ENCODE measurements around the gene MAMSTR. TPM values are rescaled to one million over a fixed set of nuclear protein-coding genes. Genes with fewer than 3 reads are reported as not detected.
"Not testable (repeated sequence)": the region's sequence is repeated elsewhere in the genome, so short reads cannot be mapped to it uniquely, and the experiment has no call there.

The MAMSTR gene
- total and polyA plus RNA-seq, 12 donors = 1.9 to 7.5 (median 3.4) TPM

DNA sequence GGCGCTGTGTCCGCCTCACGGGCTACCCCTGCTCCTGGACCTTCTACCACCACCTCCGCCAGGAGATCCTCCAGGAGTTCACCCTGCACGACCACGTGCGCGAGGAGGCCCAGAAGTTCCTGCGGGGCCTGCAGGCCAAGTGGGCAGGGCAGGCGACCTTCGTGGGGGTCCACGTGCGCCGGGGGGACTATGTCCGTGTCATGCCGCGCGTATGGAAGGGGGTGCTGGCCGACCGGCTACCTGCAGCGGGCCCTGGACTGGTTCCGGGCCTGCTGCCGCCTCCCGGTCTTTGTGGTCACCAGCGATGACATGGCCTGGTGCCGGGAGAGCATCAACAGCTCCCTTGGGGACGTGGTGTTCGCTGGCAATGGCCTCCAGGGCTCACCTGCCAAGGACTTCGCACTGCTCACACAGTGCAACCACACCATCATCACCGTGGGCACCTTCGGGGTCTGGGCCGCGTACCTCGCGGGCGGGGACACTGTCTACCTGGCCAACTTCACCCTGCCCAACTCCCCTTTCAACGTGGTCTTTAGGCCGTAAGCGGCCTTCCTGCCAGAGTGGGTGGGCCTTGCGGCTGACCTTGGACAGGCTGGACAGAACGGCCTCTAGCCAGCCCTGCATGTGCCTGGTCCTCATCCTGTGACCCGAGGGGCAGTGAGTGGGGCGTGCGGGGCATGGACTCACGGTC, 38.9 kb downstream of the MAMSTR start:
- Histone ChIP-seq H3K9me3 (no peaks in the 10 kb centered on the region), H3K36me3 (no peaks in the 10 kb centered on the region), H3K4me3 (no peak overlapping the region), H3K4me1 (peaks cover 0 to 2% (median 2%) of the 10 kb centered on the region in 9 donors), H3K27ac (no peak overlapping the region), H3K27me3 (no peaks in the 10 kb centered on the region)
- DNase-seq (no peak), ATAC-seq (no peak)
- 92 to 93% methylated on average over 42 to 45 of the region's 45 CpGs for WGBS, 2 donors
- TF ChIP-seq, protein P1, sequence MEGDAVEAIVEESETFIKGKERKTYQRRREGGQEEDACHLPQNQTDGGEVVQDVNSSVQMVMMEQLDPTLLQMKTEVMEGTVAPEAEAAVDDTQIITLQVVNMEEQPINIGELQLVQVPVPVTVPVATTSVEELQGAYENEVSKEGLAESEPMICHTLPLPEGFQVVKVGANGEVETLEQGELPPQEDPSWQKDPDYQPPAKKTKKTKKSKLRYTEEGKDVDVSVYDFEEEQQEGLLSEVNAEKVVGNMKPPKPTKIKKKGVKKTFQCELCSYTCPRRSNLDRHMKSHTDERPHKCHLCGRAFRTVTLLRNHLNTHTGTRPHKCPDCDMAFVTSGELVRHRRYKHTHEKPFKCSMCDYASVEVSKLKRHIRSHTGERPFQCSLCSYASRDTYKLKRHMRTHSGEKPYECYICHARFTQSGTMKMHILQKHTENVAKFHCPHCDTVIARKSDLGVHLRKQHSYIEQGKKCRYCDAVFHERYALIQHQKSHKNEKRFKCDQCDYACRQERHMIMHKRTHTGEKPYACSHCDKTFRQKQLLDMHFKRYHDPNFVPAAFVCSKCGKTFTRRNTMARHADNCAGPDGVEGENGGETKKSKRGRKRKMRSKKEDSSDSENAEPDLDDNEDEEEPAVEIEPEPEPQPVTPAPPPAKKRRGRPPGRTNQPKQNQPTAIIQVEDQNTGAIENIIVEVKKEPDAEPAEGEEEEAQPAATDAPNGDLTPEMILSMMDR (IDR thresholded peaks at IDR 0.05) = no peak
- intact Hi-C loops (cut with DNase I) = no loop called here

GRCh38 chr19:48680006-48680405, 39.5 kb downstream of the MAMSTR start:
- H3K36me3 ChIP-seq; H3K4me1 ChIP-seq; H3K9me3 ChIP-seq; H3K27me3 ChIP-seq; DNase-seq; ATAC-seq; H3K27ac ChIP-seq; H3K4me3 ChIP-seq; intact Hi-C loops (cut with DNase I): not testable (repeated sequence)
- 94 to 95% methylated on average over 15 to 18 of the region's 19 CpGs for WGBS, 2 donors

GRCh38 chr19:48678201-48678600, 41.3 kb downstream of the MAMSTR start:
- TF ChIP-seq, protein P1 (IDR thresholded peaks at IDR 0.05) = no peak
- Histone ChIP-seq H3K36me3 (no peaks in the 10 kb centered on the region), H3K27ac (no peak overlapping the region), H3K4me3 (no peak overlapping the region), H3K27me3 (peaks cover 0 to 5% (median 0%) of the 10 kb centered on the region in 7 donors), H3K4me1 (peaks cover 0 to 10% (median 9%) of the 10 kb centered on the region in 9 donors), H3K9me3 (no peaks in the 10 kb centered on the region)
- intact Hi-C loops (cut with DNase I) = loop anchor here in 9 of 10 donors (5.0 to 10.0 kb wide), 6 partner anchors 34 to 167 kb away; partner anchors contain the start of gene HSD17B14 (in 1 of the 9)
- ATAC-seq (no peak), DNase-seq (no peak)
- WGBS, 2 donors = 72 to 73% methylated on average over 4 of the region's 4 CpGs

DNA sequence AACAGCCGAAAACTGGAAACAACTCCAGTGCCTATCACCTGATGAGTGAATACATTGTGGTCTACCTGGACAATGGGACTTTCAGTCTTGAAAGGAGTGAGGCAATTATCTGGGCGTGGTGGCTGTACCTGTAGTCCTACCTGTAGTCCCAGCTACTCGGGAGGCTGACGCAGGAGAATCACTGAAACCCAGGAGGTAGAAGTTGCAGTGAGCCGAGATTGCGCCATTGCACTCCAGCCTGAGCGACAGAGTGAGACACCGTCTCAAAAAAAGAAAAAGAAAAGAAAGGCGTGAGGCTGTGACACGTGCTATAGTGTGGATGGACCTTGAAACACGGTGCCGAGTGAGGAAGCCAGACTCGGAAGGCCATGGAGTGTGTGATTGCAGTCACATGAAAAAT, 42.6 kb downstream of the MAMSTR start:
- H3K27me3 ChIP-seq = peaks cover 0 to 5% (median 0%) of the 10 kb centered on the region in 7 donors
- no peak overlapping the region for H3K4me3 ChIP-seq
- 95 to 96% methylated on average over 13 of the region's 13 CpGs for WGBS, 2 donors
- DNase-seq (no peak), ATAC-seq (no peak)
- no peak overlapping the region for H3K27ac ChIP-seq
- intact Hi-C loops (cut with DNase I) = loop anchor here in 9 of 10 donors (5.0 to 10.0 kb wide), 6 partner anchors 35 to 168 kb away; partner anchors contain the start of gene HSD17B14 (in 1 of the 9)
- no peaks in the 10 kb centered on the region for H3K9me3 ChIP-seq
- H3K36me3 ChIP-seq = no peaks in the 10 kb centered on the region
- TF ChIP-seq, protein P1 (IDR thresholded peaks at IDR 0.05) = no peak
- peaks cover 0 to 10% (median 9%) of the 10 kb centered on the region in 9 donors for H3K4me1 ChIP-seq

DNA sequence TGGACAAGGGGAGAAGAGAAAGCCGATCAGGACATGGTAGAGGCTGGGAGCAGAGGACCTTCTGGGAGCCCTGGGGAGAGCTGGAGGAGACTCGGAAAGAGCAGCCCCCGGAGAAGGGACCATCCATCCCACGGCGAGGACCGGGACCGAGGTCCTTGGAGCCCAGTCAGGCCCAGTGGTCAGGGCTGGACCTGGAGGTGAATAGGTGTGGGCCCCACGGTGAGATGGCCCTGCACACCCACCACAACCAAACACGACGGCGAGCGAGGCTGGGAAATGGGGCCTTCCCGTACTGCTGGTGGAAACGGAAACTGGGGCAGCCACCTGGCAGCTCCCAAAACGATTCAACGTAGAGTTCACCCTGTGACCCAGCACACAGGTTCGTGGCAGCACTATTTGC, 43.0 kb downstream of the MAMSTR start:
- H3K9me3 ChIP-seq = no peaks in the 10 kb centered on the region
- no peak overlapping the region for H3K4me3 ChIP-seq
- H3K27me3 ChIP-seq = peaks cover 0 to 5% (median 0%) of the 10 kb centered on the region in 7 donors
- peaks cover 0 to 10% (median 9%) of the 10 kb centered on the region in 9 donors for H3K4me1 ChIP-seq
- H3K27ac ChIP-seq = no peak overlapping the region
- intact Hi-C loops (cut with DNase I) = loop anchor here in 9 of 10 donors (5.0 to 10.0 kb wide), 6 partner anchors 36 to 168 kb away; partner anchors contain the start of gene HSD17B14 (in 1 of the 9)
- ATAC-seq = no peak
- H3K36me3 ChIP-seq = no peaks in the 10 kb centered on the region
- 94 to 96% methylated on average over 17 of the region's 17 CpGs for WGBS, 2 donors
- DNase-seq = no peak
- TF ChIP-seq, protein P1 (IDR thresholded peaks at IDR 0.05) = no peak

Measured in heart right ventricle (tissue), 16 donors.